SU-DHL-6 (cell line): ENCODE results near the gene DUOX2.

Experiments used
- H2AFZ ChIP-seq: fragments of 200-600 bp; sonication (generic); 2 replicates; pipeline ENCODE4 v1.6.1; 2014; ENCODE audit warnings: low read depth, mild to moderate bottlenecking, moderate library complexity, mixed read lengths, antibody characterized with exemption, low read length; ENCODE audit not compliant: severe bottlenecking
- H3F3A ChIP-seq: fragments of 200-600 bp; shearing (Covaris generic); 2 replicates; pipeline ENCODE4 v1.6.0; 2016; ENCODE audit warnings: antibody characterized with exemption, mild to moderate bottlenecking; ENCODE audit not compliant: insufficient read depth
- H3K27ac ChIP-seq: fragments of 200-600 bp; sonication (generic); 2 replicates; pipeline ENCODE4 v1.5.1; 2016; ENCODE audit warnings: low read depth, mild to moderate bottlenecking, low read length, moderate library complexity, mixed read lengths
- H3K27me3 ChIP-seq: fragments of 200-600 bp; sonication (generic), shearing (Covaris generic); 2 replicates; pipeline ENCODE4 v1.6.0; 2014; ENCODE audit warnings: mild to moderate bottlenecking, low read length
- H3K36me3 ChIP-seq: fragments of 200-600 bp; sonication (generic); 2 replicates; pipeline ENCODE4 v1.6.1; 2014; ENCODE audit warnings: mild to moderate bottlenecking, low read length, mixed read lengths
- H3K4me2 ChIP-seq: fragments of 300-600, 200-600 bp; shearing (Covaris generic), sonication (generic); 2 replicates; pipeline ENCODE4 v1.6.0; 2014; ENCODE audit warnings: low read length, low read depth, mild to moderate bottlenecking; ENCODE audit not compliant: poor library complexity, severe bottlenecking
- H3K4me3 ChIP-seq: fragments of 200-600 bp; sonication (generic); 2 replicates; pipeline ENCODE4 v1.5.1; 2014; ENCODE audit warnings: antibody characterized with exemption, low read length, mild to moderate bottlenecking, mixed read lengths; ENCODE audit not compliant: insufficient read depth, poor library complexity, severe bottlenecking
- H3K79me2 ChIP-seq: fragments of 200-600 bp; sonication (generic); 2 replicates; pipeline ENCODE4 v1.6.1; 2014; ENCODE audit warnings: mild to moderate bottlenecking, low read length, moderate library complexity; ENCODE audit not compliant: insufficient read depth
- H3K9ac ChIP-seq: fragments of 200-600 bp; sonication (generic); 2 replicates; pipeline ENCODE4 v1.7.0; 2014; ENCODE audit warnings: mild to moderate bottlenecking, low read length
- H3K9me2 ChIP-seq: fragments of 200-600 bp; sonication (generic); replicated peaks from 2 replicates; pipeline ENCODE4 v1.6.1; 2014; ENCODE audit warnings: low read length; ENCODE audit not compliant: insufficient read depth
- H3K9me3 ChIP-seq: fragments of 200-600 bp; sonication (generic); 2 replicates; pipeline ENCODE4 v1.6.1; 2014; ENCODE audit warnings: low read length, mixed read lengths; ENCODE audit not compliant: insufficient read depth
- H4K20me1 ChIP-seq: fragments of 200-600 bp; sonication (generic); 2 replicates; pipeline ENCODE4 v1.6.1; 2014; ENCODE audit warnings: low read depth, mild to moderate bottlenecking, antibody characterized with exemption, low read length, moderate library complexity, mixed read lengths
- EZH2phosphoT487 ChIP-seq: fragments of 200-600 bp; sonication (generic), shearing (Covaris generic); conservative IDR thresholded peaks from 2 replicates; pipeline ENCODE4 v1.6.1; 2018; ENCODE audit warnings: mild to moderate bottlenecking, antibody characterized with exemption, low read length, moderate library complexity, mixed read lengths
- TF ChIP-seq, protein P1 (sequence below): fragments of 200-600 bp; sonication (generic); IDR thresholded peaks from one replicate; pipeline ENCODE4 v1.5.1; 2017; ENCODE audit warnings: antibody characterized with exemption, mild to moderate bottlenecking, low read length, moderate library complexity; ENCODE audit not compliant: insufficient read depth, poor library complexity, severe bottlenecking

Gene DUOX2

DNA sequence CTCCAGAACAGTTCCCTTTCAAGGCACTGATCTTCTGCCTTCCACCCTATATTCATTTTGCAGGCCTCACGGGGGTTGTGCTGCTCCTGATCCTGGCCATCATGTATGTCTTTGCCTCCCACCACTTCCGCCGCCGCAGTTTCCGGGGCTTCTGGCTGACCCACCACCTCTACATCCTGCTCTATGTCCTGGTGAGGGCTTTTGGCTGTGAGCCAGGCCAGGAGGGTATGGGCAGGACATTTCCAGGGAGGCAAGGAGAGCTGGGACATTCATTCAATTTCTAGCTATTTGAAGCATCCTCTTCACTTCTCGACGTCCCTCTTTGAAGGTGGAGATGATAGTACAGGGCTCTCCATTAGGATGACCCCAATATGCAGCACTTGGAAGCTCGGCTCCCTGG, 41.8 kb upstream of the DUOX2 start:
- no peak overlapping the region for H3K4me3 ChIP-seq
- no peaks in the 10 kb centered on the region for H3K27me3 ChIP-seq
- H3K4me2 ChIP-seq = no peak overlapping the region
- no peaks in the 10 kb centered on the region for H3K79me2 ChIP-seq
- TF ChIP-seq, protein P1, sequence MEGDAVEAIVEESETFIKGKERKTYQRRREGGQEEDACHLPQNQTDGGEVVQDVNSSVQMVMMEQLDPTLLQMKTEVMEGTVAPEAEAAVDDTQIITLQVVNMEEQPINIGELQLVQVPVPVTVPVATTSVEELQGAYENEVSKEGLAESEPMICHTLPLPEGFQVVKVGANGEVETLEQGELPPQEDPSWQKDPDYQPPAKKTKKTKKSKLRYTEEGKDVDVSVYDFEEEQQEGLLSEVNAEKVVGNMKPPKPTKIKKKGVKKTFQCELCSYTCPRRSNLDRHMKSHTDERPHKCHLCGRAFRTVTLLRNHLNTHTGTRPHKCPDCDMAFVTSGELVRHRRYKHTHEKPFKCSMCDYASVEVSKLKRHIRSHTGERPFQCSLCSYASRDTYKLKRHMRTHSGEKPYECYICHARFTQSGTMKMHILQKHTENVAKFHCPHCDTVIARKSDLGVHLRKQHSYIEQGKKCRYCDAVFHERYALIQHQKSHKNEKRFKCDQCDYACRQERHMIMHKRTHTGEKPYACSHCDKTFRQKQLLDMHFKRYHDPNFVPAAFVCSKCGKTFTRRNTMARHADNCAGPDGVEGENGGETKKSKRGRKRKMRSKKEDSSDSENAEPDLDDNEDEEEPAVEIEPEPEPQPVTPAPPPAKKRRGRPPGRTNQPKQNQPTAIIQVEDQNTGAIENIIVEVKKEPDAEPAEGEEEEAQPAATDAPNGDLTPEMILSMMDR = no peak
- no peak for TF ChIP-seq EZH2phosphoT487
- H2AFZ ChIP-seq = no peak overlapping the region
- H3K9me3 ChIP-seq = no peaks in the 10 kb centered on the region
- no peak overlapping the region for H3K9ac ChIP-seq
- no peaks in the 10 kb centered on the region for H3F3A ChIP-seq
- no peak overlapping the region for H3K27ac ChIP-seq
- H3K9me2 ChIP-seq = no peaks in the 10 kb centered on the region
- no peaks in the 10 kb centered on the region for H3K36me3 ChIP-seq
- H4K20me1 ChIP-seq = no peaks in the 10 kb centered on the region

DNA sequence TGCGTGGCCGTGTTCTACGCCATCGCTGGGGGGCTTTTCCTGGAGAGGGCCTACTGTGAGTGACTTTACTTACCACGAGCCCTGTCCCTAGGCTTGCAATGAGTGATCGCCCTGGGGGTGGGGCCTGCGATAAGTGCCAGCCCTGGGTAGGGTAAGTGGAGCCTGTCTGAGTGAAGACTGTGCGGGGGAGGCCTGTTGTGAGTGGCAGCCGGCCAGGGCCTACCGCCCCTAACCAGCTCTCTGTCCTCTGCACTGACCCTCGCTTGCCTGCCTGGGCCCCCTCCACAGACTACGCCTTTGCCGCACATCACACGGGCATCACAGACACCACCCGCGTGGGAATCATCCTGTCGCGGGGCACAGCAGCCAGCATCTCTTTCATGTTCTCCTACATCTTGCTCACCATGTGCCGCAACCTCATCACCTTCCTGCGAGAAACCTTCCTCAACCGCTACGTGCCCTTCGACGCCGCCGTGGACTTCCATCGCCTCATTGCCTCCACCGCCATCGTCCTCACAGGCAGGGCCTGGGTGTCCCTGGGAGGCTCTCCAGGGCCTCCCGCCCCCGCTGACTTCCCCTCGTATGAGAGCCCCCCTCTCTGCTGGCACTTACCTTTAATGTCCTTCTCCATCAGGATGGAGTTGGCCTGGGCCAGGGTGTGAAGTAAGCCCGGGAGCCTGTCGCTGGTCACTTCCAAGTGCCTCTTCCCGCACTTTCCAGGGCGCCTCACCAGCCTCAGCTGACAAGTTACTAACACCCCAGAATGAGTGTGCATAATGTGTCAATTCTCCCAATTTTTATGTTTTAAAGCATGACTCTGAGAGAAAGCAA, 38.2 kb upstream of the DUOX2 start:
- H3K27ac ChIP-seq = no peak overlapping the region
- no peak overlapping the region for H3K4me3 ChIP-seq
- no peaks in the 10 kb centered on the region for H3K9me3 ChIP-seq
- TF ChIP-seq, protein P1 = no peak
- no peak for TF ChIP-seq EZH2phosphoT487
- H3K9me2 ChIP-seq = no peaks in the 10 kb centered on the region
- no peak overlapping the region for H3K4me2 ChIP-seq
- H3K36me3 ChIP-seq = no peaks in the 10 kb centered on the region
- H4K20me1 ChIP-seq = no peaks in the 10 kb centered on the region
- H3K27me3 ChIP-seq = no peaks in the 10 kb centered on the region
- no peak overlapping the region for H2AFZ ChIP-seq
- no peaks in the 10 kb centered on the region for H3K79me2 ChIP-seq
- no peak overlapping the region for H3K9ac ChIP-seq
- H3F3A ChIP-seq = no peaks in the 10 kb centered on the region

DNA sequence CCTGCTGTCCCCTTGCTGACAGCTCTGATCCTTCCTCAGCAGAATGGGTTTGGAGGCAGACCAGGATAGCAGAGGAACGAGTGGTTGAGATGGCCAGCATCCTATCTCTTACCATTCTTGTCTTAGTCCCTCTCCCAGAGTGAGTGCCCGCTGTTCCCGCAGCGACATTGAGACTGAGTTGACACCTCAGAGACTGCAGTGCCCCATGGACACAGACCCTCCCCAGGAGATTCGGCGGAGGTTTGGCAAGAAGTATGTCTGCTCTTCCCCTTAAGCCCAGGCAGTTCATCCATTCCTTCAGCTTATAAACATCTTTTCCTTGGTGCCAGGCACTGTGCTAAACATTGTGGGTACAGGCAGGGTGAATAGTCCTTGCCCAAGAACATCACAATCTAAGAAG, 37.0 kb upstream of the DUOX2 start:
- Histone ChIP-seq H3K9me3 (no peaks in the 10 kb centered on the region), H3K36me3 (no peaks in the 10 kb centered on the region), H4K20me1 (no peaks in the 10 kb centered on the region), H3K27ac (no peak overlapping the region), H3K9me2 (no peaks in the 10 kb centered on the region), H2AFZ (no peak overlapping the region), H3F3A (no peaks in the 10 kb centered on the region), H3K4me3 (no peak overlapping the region), H3K9ac (no peak overlapping the region), H3K4me2 (no peak overlapping the region), H3K79me2 (no peaks in the 10 kb centered on the region), H3K27me3 (no peaks in the 10 kb centered on the region)
- TF ChIP-seq EZH2phosphoT487 = no peak
- TF ChIP-seq, protein P1 = no peak
